Measurements from ENCODE around the gene DAB1.

DAB1 gene

GRCh38 chr1:57020216-57020615, 403.6 kb downstream of the DAB1 start:
- DNase-seq (ENCODE audit: low spot score): no peak

GRCh38 chr1:57019236-57019839, 404.5 kb downstream of the DAB1 start:
- DNase-seq (ENCODE audit: low spot score): no peak

- no peak for DNase-seq (ENCODE audit: low spot score)
Observed at GRCh38 chr1:57018119-57018518, 405.7 kb downstream of the DAB1 start.

GRCh38 chr1:57017717-57018116, 406.1 kb downstream of the DAB1 start:
- no peak for DNase-seq (ENCODE audit: low spot score)

- DNase-seq (ENCODE audit: low spot score): peak; percentile 25
Observed at GRCh38 chr1:57017200-57017599, 406.7 kb downstream of the DAB1 start.

GRCh38 chr1:57015071-57015470, 408.8 kb downstream of the DAB1 start:
- DNase-seq (ENCODE audit: low spot score): no peak

- DNase-seq (ENCODE audit: low spot score): no peak
Observed at GRCh38 chr1:57013522-57013921, 410.3 kb downstream of the DAB1 start.

GRCh38 chr1:57012315-57012714, 411.5 kb downstream of the DAB1 start:
- no peak for DNase-seq (ENCODE audit: low spot score)

GRCh38 chr1:57010511-57010910, 413.3 kb downstream of the DAB1 start:
- no peak for DNase-seq (ENCODE audit: low spot score)

- no peak for DNase-seq (ENCODE audit: low spot score)
Observed at GRCh38 chr1:57007948-57008347, 415.9 kb downstream of the DAB1 start.

- no peak for DNase-seq (ENCODE audit: low spot score)
Observed at GRCh38 chr1:57007472-57007871, 416.4 kb downstream of the DAB1 start.

GRCh38 chr1:57003398-57004139, 420.3 kb downstream of the DAB1 start:
- no peak for DNase-seq (ENCODE audit: low spot score)

- DNase-seq (ENCODE audit: low spot score): no peak
Observed at GRCh38 chr1:56995414-56996100, 428.3 kb downstream of the DAB1 start.

- DNase-seq (ENCODE audit: low spot score): no peak
Observed at GRCh38 chr1:56993475-56993874, 430.4 kb downstream of the DAB1 start.

- no peak for DNase-seq (ENCODE audit: low spot score)
Observed at GRCh38 chr1:56992318-56993125, 431.3 kb downstream of the DAB1 start.

- DNase-seq (ENCODE audit: low spot score): no peak
Observed at GRCh38 chr1:56991576-56991975, 432.3 kb downstream of the DAB1 start.

- DNase-seq (ENCODE audit: low spot score): no peak
Observed at GRCh38 chr1:56986397-56986796, 437.5 kb downstream of the DAB1 start.

- no peak for DNase-seq (ENCODE audit: low spot score)
Observed at GRCh38 chr1:56985857-56986256, 438.0 kb downstream of the DAB1 start.

GRCh38 chr1:56983484-56983883, 440.4 kb downstream of the DAB1 start:
- no peak for DNase-seq (ENCODE audit: low spot score)

GRCh38 chr1:56979986-56980755, 443.7 kb downstream of the DAB1 start:
- no peak for DNase-seq (ENCODE audit: low spot score)

GRCh38 chr1:56978819-56979218, 445.0 kb downstream of the DAB1 start:
- DNase-seq (ENCODE audit: low spot score): no peak

- no peak for DNase-seq (ENCODE audit: low spot score)
Observed at GRCh38 chr1:56977910-56978309, 445.9 kb downstream of the DAB1 start.
